HG03103 (cell line): Measurements from ENCODE around the gene CLASP1.
"Not testable (repeated sequence)": the region's sequence is repeated elsewhere in the genome, so short reads cannot be mapped to it uniquely, and the experiment has no call there.

Experiments
- ATAC-seq: cut with Tn5 transposase; IDR thresholded peaks from one replicate; pipeline ENCODE4 v1.9.1; 2021; ENCODE audit warnings: low read depth; ENCODE audit not compliant: unreplicated experiment

The CLASP1 gene

GRCh38 chr2:121298476-121298875, 350.8 kb downstream of the CLASP1 start:
- no peak for ATAC-seq

DNA sequence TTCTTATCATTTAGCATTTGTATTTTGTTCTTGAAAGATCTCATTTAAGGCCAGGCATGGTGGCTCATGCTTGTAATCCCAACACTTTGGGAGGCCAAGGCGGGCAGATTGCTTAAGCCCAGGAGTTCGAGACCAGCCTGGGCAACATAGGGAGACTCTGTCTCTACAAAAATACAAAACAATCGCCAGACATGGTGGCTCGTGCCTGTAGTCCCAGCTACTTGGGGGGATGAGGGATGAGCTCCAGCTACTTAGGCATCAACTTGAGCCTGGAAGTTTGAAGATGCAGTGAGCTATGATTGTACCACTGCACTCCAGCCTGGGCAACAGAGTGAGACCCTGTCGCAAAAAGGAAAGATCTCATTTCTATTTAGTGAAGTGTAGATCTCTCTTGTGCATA, 351.4 kb downstream of the CLASP1 start:
- ATAC-seq = not testable (repeated sequence)

DNA sequence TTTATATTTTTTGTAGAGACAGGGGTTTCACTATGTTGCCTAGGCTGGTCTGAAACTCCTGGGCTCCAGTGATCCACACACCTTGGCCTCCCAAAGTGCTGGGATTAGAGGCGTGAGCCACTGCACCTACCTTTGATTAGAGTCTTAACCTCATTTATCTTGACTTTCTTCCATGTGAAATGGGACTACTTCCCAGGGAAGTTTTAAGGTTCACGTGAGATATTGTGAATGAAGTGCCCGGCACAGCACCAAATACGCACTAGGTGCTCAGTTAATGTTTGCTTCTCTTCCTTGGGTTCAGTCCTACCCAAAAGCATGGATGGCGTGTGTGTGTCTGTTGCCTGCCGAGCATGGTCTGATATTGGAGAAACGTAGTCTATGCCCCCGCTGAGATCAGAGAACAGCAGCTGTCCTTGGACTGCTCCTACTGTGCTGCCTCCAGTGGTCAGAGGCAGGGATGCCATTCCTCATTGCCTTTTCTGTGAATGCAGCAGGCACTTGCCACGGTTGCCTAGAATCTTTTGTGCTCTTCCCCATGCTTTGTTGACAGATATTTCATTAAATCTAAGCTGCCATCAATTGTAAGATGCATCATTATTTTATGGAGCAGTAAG, 351.9 kb downstream of the CLASP1 start:
- ATAC-seq = peak; percentile 76

DNA sequence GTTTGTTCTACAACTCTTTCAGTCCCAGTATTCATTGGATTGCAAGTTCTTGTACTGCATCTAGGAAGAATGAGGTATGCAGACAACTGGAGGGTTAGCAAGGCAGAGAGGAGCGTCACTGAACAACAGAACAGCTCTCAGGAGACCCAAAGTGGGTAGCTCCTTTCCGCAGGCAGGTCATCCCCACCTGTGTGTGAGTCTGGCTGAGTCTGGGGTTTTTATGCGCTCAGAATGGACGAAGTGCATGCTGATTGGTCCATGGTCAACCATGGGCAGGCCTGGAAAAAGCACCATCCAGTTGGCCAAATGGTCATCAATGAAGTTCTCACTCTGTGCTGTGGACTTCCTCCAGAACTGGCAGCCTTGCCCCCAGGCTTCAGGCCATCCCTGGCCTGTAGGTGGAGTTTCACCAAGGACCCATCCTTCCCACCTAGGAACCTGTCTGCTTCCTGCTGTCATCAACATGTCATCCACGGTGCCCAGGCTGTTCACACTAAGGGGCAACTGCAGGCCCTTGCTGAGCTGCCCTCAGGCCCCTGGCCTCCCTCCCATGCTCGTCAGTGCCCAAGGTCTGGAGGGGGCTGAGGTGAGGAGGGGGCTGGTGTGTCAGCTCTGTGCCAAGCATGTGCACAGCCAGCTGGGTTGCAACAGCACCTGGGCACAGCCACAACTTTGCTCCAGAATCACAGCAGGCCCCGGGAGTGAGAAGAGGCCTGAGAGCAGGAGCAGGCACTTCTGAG, 353.2 kb downstream of the CLASP1 start:
- no peak for ATAC-seq

DNA sequence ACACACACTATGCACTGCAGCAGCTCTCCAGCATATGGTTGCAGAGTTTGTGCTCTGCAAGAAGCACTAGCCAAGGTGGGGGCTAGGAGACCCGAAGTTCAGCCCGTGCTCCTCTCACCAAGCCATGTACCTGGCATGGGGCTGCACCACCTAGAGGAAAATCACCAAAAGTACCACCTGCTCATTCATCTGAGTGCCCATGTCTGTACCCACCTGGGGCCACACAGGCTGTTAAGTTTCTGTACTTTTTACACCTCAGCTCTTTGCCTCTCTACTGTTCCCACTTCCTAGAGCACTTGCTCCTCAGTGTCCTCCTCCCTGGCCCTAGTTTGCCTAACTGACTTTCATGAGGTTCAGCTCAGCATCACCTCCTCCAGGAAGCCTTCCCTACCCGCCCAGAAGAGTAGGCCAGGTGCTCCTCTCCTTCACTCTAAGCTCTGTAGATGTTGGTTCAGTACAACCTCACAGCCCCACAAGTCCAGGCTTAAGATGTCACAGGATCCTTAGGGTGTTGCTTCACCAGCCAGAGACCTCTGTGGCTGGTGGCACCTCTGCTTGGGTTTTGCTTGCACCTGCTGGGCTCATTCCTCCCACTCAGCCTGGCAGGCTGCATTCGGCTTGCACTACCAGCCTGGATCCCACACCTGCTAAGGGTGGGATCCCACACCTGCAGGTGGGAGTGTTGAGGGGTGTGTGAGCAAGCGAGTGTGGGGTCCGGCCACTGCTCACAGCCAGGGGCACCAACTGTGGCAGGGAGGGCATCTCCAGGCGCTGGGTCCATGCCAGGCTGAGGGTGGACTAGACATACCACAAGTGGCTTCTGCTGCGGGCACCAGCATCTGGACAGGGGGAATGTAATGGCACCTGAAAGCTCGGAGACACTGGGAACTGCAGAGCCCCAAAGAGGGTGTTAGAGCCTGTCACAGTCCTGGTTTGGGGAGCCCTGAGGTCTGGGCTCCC, 354.1 kb downstream of the CLASP1 start:
- ATAC-seq = no peak

DNA sequence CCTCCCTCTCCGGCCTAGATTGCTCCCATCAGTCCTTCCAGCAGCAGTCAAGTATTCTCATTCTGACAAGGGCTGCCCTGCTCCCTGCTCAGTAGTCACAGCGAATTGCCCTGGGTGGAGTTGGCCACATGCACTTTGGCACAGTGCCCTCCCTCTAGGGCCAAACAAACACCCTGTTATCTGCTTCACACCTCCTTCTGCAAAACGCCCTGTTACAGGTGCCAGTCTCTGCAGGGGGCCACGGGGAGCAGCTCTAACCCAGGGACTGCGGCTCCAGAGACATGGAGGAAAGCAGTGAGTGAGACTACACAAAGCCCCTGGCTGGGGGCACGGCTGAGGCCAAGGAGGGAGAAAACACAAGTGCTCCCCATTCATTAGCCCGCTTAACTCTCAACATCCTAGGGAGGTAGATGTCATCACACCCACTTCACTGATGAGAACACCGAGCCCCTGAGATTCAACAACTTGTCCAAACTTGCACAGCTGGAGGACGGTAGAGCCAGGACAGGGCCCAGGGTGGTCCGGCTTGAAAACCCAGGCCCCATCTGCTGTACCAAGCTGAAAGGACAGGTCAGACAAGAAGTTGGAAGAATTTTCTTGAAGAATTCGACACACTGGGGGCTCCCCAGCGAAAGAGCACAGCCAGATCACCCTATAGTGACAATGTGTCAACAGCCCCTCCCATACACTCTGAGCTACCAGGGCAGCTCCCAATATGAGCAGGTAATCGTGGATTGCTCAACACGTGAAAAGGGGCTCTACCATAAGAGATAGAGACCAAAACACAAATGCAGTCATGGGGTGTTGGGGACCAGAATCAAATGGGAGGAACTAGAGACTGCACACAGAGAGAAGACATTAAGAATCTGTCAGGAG, 355.6 kb downstream of the CLASP1 start:
- ATAC-seq = no peak

- ATAC-seq = no peak
Measured at GRCh38 chr2:121291251-121291580, 358.0 kb downstream of the CLASP1 start.

DNA sequence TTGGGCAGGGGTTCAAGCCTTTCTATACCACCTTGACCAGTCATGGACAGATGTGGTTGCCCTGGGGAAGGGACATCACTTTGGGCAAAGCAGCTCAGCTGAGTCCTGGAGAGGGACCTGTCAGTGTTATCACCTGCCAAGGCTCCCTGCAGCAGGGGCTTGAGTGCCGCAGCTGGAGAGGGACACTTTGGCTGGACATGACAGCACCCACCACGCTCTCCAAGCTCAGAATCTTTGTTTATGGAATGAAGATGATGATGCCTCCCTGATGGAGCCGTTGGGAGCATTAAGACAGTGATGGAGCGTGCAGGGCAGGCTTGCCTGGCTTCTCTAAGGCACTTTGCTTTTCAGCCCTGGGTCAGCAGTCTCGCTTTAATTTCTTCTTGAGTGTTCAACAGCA, 360.0 kb downstream of the CLASP1 start:
- no peak for ATAC-seq

- no peak for ATAC-seq
Measured at GRCh38 chr2:121288454-121289231, 360.6 kb downstream of the CLASP1 start.

DNA sequence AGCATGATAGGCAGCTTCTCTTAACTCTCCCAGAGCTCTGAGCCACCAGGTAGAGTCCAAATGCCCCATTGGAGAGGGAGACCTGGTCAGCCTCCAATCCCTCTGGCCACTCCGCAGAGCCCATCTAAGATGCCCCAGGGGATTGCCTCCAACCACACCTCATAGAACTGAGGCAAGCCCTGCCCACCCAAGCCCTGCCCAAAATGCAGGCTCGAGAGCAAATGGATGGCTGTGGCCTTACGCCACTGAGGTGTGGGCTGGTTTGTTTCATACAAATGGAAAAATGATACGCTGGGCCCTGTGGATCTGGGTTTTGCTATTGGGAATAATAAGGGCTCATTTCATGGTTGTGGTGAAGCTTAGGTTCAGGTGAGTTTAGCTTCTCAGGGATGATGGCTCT, 361.3 kb downstream of the CLASP1 start:
- ATAC-seq = no peak
